IPS-18a (cell line): Measurements from ENCODE around the gene PACSIN1.

ENCODE experiments used
- H3K27ac ChIP-seq: one replicate; pipeline ENCODE4 v1.5.1; 2013; ENCODE audit warnings: low read length
- H3K27me3 ChIP-seq: one replicate; pipeline ENCODE4 v1.6.1; 2013; ENCODE audit warnings: mild to moderate bottlenecking, low read length; ENCODE audit not compliant: control insufficient read depth, insufficient read depth
- H3K36me3 ChIP-seq: one replicate; pipeline ENCODE4 v1.6.1; 2013; ENCODE audit warnings: low read depth, low read length; ENCODE audit not compliant: control insufficient read depth
- H3K4me1 ChIP-seq: one replicate; pipeline ENCODE4 v1.6.1; 2013; ENCODE audit warnings: low read depth, low read length; ENCODE audit not compliant: control insufficient read depth
- H3K4me3 ChIP-seq: one replicate; pipeline ENCODE4 v1.5.1; 2013; ENCODE audit warnings: low read length
- H3K9ac ChIP-seq: one replicate; pipeline ENCODE4 v1.6.1; 2013; ENCODE audit warnings: mild to moderate bottlenecking, low read length, moderate library complexity
- H3K9me3 ChIP-seq: one replicate; pipeline ENCODE4 v1.6.1; 2013; ENCODE audit warnings: low read depth, low read length; ENCODE audit not compliant: control insufficient read depth

PACSIN1 gene

DNA sequence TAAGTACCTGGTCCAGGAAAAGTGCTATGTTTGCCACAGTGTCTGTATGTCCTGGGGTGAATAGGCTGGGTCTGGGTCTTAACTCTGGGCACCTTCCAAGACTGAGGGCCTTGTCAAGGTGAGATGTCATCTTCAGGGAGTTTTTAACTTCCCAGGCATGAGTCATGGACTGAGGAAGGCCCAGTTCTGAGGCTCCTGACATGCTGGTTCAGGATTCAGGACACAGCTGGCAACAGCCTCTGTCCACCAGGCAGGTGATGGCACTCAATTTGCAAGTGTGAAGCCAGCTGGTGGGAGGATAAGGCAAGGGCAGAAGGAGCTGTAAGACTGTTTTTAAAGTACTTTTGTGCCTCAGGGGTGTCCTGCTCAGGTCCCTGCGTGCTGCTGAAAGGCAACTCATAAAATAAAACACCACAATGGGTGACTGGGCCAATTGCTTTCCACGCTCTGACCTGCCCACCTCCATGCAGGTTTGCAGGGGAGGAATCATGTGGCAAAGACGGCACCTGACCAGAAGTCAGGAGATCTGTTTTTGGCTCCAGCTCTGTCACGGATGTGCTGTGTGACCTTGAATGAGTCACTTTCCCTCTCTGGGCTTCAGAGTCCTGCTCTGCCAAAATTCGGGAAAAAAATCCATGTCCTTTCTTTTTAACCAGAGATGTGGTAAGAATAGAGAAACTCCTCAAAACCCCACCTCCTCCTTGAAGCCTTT lies 4.9 kb upstream of the PACSIN1 start:
- peaks cover 9% of the 10 kb centered on the region for H3K4me1 ChIP-seq
- H3K27ac ChIP-seq: no peak overlapping the region
- no peak overlapping the region for H3K9ac ChIP-seq
- peaks cover 6% of the 10 kb centered on the region for H3K27me3 ChIP-seq
- H3K36me3 ChIP-seq: no peaks in the 10 kb centered on the region
- H3K4me3 ChIP-seq: no peak overlapping the region
- no peaks in the 10 kb centered on the region for H3K9me3 ChIP-seq

DNA sequence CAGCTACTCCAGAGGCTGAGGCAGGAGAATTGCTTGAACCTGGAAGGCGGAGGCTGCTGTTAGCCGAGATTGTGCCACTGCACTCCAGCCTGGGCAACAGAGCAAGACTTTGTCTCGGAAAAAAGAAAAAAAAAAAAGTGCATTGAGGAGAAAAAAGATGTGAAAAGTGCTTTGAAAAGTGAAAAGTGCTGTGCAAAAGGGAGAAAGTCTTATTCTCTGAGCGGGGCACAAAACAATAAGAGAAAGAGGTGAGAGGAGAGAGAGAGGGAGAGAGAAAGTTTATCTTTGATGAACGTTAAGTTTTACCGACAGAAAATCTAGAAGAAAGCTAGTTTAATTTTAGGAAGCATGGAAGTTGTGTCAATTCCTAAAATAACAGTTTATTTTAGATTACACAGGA lies 3.9 kb upstream of the PACSIN1 start:
- Histone ChIP-seq H3K36me3 (no peaks in the 10 kb centered on the region), H3K27me3 (peaks cover 16% of the 10 kb centered on the region), H3K9me3 (no peaks in the 10 kb centered on the region), H3K9ac (no peak overlapping the region), H3K27ac (no peak overlapping the region), H3K4me1 (peaks cover 9% of the 10 kb centered on the region), H3K4me3 (no peak overlapping the region)

DNA sequence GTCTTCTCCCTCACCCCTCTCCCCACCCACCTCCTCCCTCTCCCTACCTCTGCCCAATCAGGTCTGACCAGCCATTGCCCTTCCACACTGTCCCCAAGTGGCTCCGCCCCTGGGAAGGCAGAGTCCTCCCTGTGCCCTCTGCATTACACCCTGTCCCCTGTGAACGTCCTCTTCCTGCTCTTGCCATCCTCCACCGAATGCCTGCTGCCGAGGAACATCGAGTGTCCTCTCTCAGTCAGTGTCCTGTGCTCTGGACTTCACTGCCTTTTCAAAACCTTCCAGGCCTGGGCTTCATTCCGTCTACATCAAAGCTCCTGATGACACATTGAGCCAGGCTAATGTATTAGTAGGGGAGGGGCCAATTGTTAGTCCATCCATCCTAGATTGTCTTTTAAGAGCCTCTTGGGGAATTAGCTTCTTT lies 3.3 kb upstream of the PACSIN1 start:
- H3K4me1 ChIP-seq: peaks cover 9% of the 10 kb centered on the region
- no peak overlapping the region for H3K27ac ChIP-seq
- peaks cover 18% of the 10 kb centered on the region for H3K27me3 ChIP-seq
- no peak overlapping the region for H3K9ac ChIP-seq
- H3K9me3 ChIP-seq: no peaks in the 10 kb centered on the region
- H3K4me3 ChIP-seq: no peak overlapping the region
- H3K36me3 ChIP-seq: no peaks in the 10 kb centered on the region

DNA sequence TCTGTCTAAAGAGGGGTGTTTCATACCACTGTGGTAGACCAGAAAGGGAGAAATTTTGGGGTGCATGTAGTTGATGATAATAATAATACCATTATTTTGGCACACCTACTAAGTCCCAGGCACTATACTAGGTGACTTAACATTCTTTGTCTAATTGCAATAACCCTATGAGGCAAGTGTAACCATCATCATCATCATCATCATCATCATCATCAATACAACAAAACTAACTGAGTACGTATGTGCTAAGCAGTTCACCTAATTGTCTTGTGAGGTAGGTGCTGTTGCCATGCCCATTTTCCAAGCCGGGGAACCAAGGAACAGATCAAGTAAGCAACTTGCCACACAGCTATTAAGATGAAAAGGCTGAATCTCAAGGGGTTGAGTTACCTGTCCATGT lies 2.6 kb upstream of the PACSIN1 start:
- Histone ChIP-seq H3K36me3 (no peaks in the 10 kb centered on the region), H3K27me3 (peaks cover 18% of the 10 kb centered on the region), H3K9ac (no peak overlapping the region), H3K9me3 (no peaks in the 10 kb centered on the region), H3K4me3 (no peak overlapping the region), H3K4me1 (peaks cover 9% of the 10 kb centered on the region), H3K27ac (no peak overlapping the region)

DNA sequence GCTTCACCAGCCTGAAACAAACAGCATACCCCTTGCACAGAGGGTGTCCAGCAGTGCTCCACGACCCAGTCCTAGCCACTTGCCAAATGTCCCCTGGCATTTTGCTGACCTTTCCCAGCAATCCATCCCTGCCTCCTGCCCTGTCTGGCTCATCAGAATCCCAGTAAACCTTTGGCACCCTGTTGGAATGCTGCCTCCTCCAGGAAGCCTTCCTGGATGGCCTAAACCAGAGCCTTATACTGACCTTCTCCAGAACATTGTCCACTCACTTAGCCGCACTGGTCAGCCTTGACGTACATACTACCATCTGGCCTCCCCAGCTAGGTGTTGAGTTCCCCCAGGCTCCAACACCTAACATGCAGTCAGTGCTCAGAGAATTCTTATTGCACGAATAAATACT lies 2.0 kb upstream of the PACSIN1 start:
- Histone ChIP-seq H3K9ac (no peak overlapping the region), H3K4me3 (no peak overlapping the region), H3K9me3 (no peaks in the 10 kb centered on the region), H3K27me3 (peaks cover 18% of the 10 kb centered on the region), H3K36me3 (no peaks in the 10 kb centered on the region), H3K4me1 (peaks cover 9% of the 10 kb centered on the region), H3K27ac (no peak overlapping the region)

DNA sequence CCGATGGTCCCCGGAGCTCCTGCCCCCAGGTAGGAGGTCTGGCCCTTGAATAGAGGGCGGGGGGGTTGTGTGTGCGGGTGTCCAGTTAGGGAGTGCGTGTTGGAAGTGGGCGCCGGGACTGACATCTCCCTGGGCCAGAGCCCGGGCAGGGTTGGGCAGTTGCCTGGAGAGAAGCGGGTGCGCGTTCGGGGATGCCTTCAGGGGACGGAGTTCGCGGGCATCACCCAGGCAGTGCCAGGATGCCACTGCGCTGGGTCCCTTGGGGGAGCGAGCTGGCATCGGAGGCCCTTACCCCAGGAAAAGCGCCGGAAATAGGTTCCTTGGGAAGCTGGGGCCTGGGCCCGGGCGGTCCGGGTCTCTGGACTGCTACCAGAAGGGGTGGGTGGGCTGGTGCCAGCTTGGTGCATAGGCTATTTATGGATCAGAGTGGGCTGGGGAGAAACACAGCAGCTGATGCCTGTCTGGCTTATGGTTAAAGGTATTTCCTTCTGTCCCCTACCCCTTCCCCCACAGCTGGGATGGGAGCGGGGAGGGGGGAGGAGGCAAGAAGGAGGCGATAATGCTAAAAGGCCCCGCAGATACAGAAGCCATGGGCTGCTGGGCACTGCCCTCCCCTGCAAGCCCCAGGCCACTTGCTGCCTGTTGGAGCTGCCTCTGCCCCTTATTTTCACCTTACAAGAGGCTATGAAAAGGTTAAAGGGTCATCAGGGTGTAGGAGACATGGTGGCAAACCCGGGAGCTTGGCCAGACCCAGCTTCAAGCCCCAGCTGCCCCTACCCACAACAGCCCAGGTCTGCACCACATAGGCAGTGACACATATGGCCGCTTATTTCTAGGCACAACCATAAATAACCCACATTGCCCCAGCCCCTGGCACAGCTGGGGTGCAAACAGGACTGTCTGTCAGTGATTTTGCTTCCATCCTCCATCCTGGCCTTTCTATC lies 638 bp downstream of the PACSIN1 start:
- Histone ChIP-seq H3K27me3 (peaks cover 18% of the 10 kb centered on the region), H3K4me1 (peaks cover under 1% of the 10 kb centered on the region), H3K4me3 (peak overlapping the region; percentile 72), H3K9ac (peak overlapping the region; percentile 36), H3K27ac (no peak overlapping the region), H3K9me3 (no peaks in the 10 kb centered on the region), H3K36me3 (no peaks in the 10 kb centered on the region)

DNA sequence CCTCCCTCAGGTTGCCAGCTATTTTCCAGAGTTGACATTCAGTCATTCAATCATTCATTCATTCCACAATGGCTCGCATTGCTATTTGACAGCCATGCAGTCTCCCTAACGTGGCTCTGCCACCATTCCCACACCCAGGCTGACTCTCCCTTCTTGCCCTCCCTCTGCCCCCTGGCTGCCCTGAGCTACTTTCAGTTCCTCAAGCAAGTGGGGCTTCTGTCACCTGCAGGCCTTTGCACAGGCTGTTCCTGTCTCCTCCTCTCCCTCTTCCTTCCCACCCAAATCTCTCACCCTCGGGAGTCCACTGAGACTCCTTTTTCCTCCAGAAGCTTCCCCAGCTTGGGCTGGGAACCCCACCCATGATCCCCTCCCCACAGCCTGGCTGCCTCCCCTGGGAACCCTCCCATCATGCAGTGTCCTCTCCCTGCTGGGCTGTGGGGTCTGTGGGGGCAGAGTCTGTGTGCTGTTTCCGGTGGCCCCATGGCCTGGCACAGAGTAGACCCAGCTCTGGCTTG lies 2.6 kb downstream of the PACSIN1 start:
- H3K27ac ChIP-seq: no peak overlapping the region
- H3K9ac ChIP-seq: no peak overlapping the region
- no peaks in the 10 kb centered on the region for H3K4me1 ChIP-seq
- no peak overlapping the region for H3K4me3 ChIP-seq
- H3K9me3 ChIP-seq: no peaks in the 10 kb centered on the region
- no peaks in the 10 kb centered on the region for H3K36me3 ChIP-seq
- peaks cover 18% of the 10 kb centered on the region for H3K27me3 ChIP-seq

DNA sequence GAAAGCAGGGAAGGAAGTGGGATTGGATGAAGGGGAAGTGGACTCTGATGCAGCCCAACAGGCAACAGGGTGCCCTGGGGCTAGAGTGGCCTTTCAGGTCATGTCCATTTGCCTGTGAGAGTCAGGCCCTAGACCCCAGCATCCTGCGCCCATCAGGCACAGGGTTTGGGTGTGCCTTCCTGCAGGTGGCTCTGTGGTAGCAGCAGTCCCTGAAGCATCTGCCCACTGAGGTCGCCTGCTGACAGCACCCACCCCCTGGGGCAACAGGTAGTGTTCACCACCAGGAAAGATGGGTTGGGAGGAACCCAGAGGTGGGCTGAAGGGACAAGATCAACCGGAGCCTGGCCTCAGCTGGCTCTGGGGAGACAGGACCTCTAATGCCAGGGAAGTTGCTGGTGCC lies 3.6 kb downstream of the PACSIN1 start:
- no peak overlapping the region for H3K9ac ChIP-seq
- H3K27ac ChIP-seq: no peak overlapping the region
- H3K9me3 ChIP-seq: no peaks in the 10 kb centered on the region
- H3K27me3 ChIP-seq: peaks cover 18% of the 10 kb centered on the region
- no peaks in the 10 kb centered on the region for H3K4me1 ChIP-seq
- no peaks in the 10 kb centered on the region for H3K36me3 ChIP-seq
- H3K4me3 ChIP-seq: no peak overlapping the region

DNA sequence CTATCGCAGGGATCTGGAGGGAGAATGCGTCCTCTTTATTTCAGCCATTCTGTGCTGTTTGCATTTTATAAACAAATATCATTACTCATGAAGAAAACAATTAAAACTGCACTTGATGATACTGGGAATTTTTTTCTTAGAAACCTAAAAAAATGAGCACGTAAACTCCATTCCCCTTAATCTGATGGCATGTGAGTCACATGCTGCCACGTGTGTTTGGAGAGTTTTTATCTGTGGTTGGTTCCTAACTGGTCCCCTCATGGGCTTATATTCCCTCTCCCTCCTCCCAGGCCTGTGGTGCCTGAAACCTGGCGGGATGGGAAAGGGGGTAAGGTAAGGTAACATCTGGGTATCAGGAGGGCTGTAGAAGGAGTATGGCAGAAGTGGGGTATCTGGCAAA lies 6.5 kb downstream of the PACSIN1 start:
- Histone ChIP-seq H3K36me3 (no peaks in the 10 kb centered on the region), H3K9ac (no peak overlapping the region), H3K27ac (no peak overlapping the region), H3K9me3 (no peaks in the 10 kb centered on the region), H3K4me3 (no peak overlapping the region), H3K4me1 (peaks cover 9% of the 10 kb centered on the region), H3K27me3 (no peaks in the 10 kb centered on the region)

DNA sequence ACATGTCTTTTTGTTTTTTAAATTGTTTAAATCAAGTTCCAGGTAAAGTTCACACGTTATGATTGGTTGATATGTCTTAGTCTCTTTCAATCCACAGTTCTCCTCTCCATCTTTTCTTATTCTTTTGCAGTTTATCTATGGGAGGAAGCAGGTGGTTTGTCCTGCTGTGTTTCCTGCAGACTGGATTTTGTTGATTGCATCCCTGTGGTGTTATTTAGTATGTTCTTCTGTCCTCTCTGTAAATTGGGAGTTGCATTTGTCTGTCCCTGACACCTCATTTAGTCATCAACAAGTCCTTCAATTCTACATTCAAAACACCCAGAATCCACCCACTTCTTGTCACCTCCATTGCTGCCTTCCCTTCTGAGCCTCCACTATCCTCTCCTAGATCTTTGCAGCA lies 8.1 kb downstream of the PACSIN1 start:
- Histone ChIP-seq H3K9ac (no peak overlapping the region), H3K4me3 (no peak overlapping the region), H3K27me3 (no peaks in the 10 kb centered on the region), H3K36me3 (no peaks in the 10 kb centered on the region), H3K4me1 (peaks cover 9% of the 10 kb centered on the region), H3K9me3 (no peaks in the 10 kb centered on the region), H3K27ac (no peak overlapping the region)

DNA sequence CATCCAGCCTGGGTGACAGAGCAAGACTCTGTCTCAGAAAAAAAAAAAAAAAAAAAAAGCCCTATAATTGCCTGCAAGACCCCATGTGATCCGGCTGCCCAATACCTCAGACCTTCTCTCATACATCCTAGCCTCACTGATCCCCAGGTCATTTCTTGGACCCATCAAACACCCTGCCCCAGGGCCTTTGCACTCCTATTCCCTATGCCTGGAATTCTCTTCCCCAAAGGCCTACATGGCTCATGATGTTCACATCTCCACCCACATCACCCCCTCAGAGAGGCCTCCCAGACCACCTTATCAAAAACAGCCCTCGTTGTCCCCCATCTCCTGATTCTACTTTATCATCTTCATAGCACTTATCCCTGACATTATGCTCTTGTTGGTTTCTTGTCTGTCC lies 8.9 kb downstream of the PACSIN1 start:
- Histone ChIP-seq H3K27me3 (no peaks in the 10 kb centered on the region), H3K4me1 (peaks cover 9% of the 10 kb centered on the region), H3K9ac (no peak overlapping the region), H3K4me3 (no peak overlapping the region), H3K9me3 (no peaks in the 10 kb centered on the region), H3K36me3 (no peaks in the 10 kb centered on the region), H3K27ac (no peak overlapping the region)
